Endodermal cell (in vitro differentiated cells): ENCODE results near the gene GLT8D2. TPM values are rescaled to one million over a fixed set of nuclear protein-coding genes. Genes with fewer than 3 reads are reported as not detected.
A peak's percentile ranks its signal among the peaks of the same experiment; 100 is the strongest.

Experiments used
- DNase-seq: peaks from one replicate; pipeline ENCODE4 v3.0.0-alpha.2; 2017
- H3K27ac ChIP-seq: 2 replicates; pipeline ENCODE4 v1.5.1; 2013; ENCODE audit warnings: mild to moderate bottlenecking, low read depth, low read length, moderate library complexity
- H3K27me3 ChIP-seq: 2 replicates; pipeline ENCODE4 v1.6.1; 2013; ENCODE audit warnings: mild to moderate bottlenecking, low read length, moderate library complexity; ENCODE audit not compliant: insufficient read depth, control insufficient read depth, poor library complexity, severe bottlenecking
- H3K36me3 ChIP-seq: 2 replicates; pipeline ENCODE4 v1.7.0; 2013; ENCODE audit warnings: mild to moderate bottlenecking, low read length, moderate library complexity; ENCODE audit not compliant: control insufficient read depth, insufficient read depth
- H3K4me1 ChIP-seq: one replicate; pipeline ENCODE4 v1.7.0; 2013; ENCODE audit warnings: low read length; ENCODE audit not compliant: control insufficient read depth, insufficient read depth
- H3K4me3 ChIP-seq: 2 replicates; pipeline ENCODE4 v1.5.1; 2013; ENCODE audit warnings: mild to moderate bottlenecking, low read length, moderate library complexity
- H3K9ac ChIP-seq: 2 replicates; pipeline ENCODE4 v1.6.1; 2013; ENCODE audit warnings: mild to moderate bottlenecking, low read length, moderate library complexity; ENCODE audit not compliant: poor library complexity, severe bottlenecking; ENCODE audit errors: extremely low read depth
- H3K9me3 ChIP-seq: 2 replicates; pipeline ENCODE4 v1.6.1; 2013; ENCODE audit warnings: mild to moderate bottlenecking, low read length, moderate library complexity; ENCODE audit not compliant: control insufficient read depth
- H3K27ac Mint-ChIP-seq: 2 replicates; pipeline ENCODE4 v1.8.0; 2020; ENCODE audit warnings: mixed read lengths
- H3K27me3 Mint-ChIP-seq: 2 replicates; pipeline ENCODE4 v1.8.0; 2021; ENCODE audit warnings: mild to moderate bottlenecking, mixed read lengths; ENCODE audit not compliant: insufficient read depth
- H3K36me3 Mint-ChIP-seq: 2 replicates; pipeline ENCODE4 v1.8.0; 2020; ENCODE audit warnings: low read depth, mixed read lengths
- H3K4me1 Mint-ChIP-seq: 2 replicates; pipeline ENCODE4 v1.8.0; 2020; ENCODE audit warnings: mixed read lengths
- H3K4me3 Mint-ChIP-seq: 2 replicates; pipeline ENCODE4 v1.8.0; 2020; ENCODE audit warnings: mild to moderate bottlenecking, moderate library complexity, mixed read lengths
- H3K9me3 Mint-ChIP-seq: 2 replicates; pipeline ENCODE4 v1.8.0; 2020; ENCODE audit warnings: mild to moderate bottlenecking, mixed read lengths
- CTCF ChIP-seq: fragments of 200-600 bp; sonication (generic); conservative IDR thresholded peaks from 2 replicates; pipeline ENCODE4 v1.5.0; 2021; ENCODE audit warnings: antibody characterized with exemption, mild to moderate bottlenecking
- WGBS, 2 experiments: methylation state at CpG; one replicate each; pipeline versions ENCODE4 v1.1.5 to v1.1.7; 2013; ENCODE audit warnings: missing lambda C conversion rate in 2 of 2, mixed read lengths in 1 of 2; ENCODE audit not compliant: insufficient coverage in 1 of 2, insufficient read length in 1 of 2; 5-methylcytosine and 5-hydroxymethylcytosine counted together
- total RNA-seq, 2 donors: library from RNA; stranded (reverse); fragmentation: NEBNext Ultra II Directional in 1 of 2; extraction: Animal tissue kit (Norgen Biotek cat#: 25700) in 1 of 2; gene quantifications; 2 replicates in 1 of 2; 3 replicates in 1 of 2; pipeline ENCODE4 v1.2.1, GENCODE V29; 2021

GLT8D2 gene
- total RNA-seq, 2 donors from 2014 or later, result 0.69 to 1.3 TPM

DNA sequence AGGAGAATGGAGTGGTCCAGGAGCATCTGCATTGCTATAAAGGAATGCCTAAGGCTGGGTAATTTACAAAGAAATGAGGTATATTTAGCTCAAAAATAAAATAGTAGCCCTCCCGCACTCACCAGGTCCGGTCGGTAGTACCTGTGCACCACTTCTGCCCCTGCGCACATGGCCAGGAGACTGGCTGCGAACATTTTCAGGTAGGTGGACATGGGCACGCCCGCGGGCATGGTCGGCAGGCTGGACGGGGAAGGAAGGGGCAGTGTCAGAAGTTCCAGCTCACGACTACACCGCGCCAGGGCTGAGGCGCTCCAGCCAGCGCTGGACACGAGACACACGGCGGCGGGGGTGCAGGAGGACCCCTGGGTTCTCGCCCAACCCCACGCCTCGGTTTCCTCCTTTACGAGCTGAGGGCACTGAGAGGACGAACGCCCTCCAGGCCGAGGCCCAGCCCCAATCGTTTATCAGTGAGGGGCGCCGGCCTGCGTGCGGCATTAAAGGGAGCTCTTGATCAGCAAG is 93.4 kb downstream of the GLT8D2 start:
- peak overlapping the region; percentile 92 for H3K4me3 ChIP-seq
- H3K27ac Mint-ChIP-seq, result peak overlapping the region; percentile 97
- 0% methylated on average over 15 to 31 of the region's 31 CpGs for WGBS, 2 experiments
- H3K4me3 Mint-ChIP-seq, result peak overlapping the region; percentile 88
- peak overlapping the region; percentile 95 for H3K27ac ChIP-seq
- H3K27me3 ChIP-seq, result no peaks in the 10 kb centered on the region
- H3K36me3 ChIP-seq, result peaks cover 34% of the 10 kb centered on the region
- no peak for TF ChIP-seq CTCF
- H3K9me3 ChIP-seq, result no peaks in the 10 kb centered on the region
- DNase-seq, result no peak
- peak overlapping the region; percentile 79 for H3K9ac ChIP-seq
- peaks cover 11% of the 10 kb centered on the region for H3K4me1 Mint-ChIP-seq
- H3K9me3 Mint-ChIP-seq, result no peaks in the 10 kb centered on the region
- no peaks in the 10 kb centered on the region for H3K4me1 ChIP-seq
- no peaks in the 10 kb centered on the region for H3K27me3 Mint-ChIP-seq
- H3K36me3 Mint-ChIP-seq, result peaks cover 19% of the 10 kb centered on the region

- H3K4me1 Mint-ChIP-seq, result peaks cover 11% of the 10 kb centered on the region
- no peaks in the 10 kb centered on the region for H3K9me3 Mint-ChIP-seq
- no peaks in the 10 kb centered on the region for H3K4me1 ChIP-seq
- H3K27me3 Mint-ChIP-seq, result no peaks in the 10 kb centered on the region
- TF ChIP-seq CTCF, result no peak
- H3K36me3 ChIP-seq, result peaks cover 40% of the 10 kb centered on the region
- DNase-seq, result peak; percentile 70
- H3K4me3 ChIP-seq, result peak overlapping the region; percentile 92
- peak overlapping the region; percentile 97 for H3K27ac Mint-ChIP-seq
- WGBS, 2 experiments, result 14 to 17% methylated on average over 7 of the region's 7 CpGs
- no peaks in the 10 kb centered on the region for H3K27me3 ChIP-seq
- no peaks in the 10 kb centered on the region for H3K9me3 ChIP-seq
- peak overlapping the region; percentile 88 for H3K4me3 Mint-ChIP-seq
- peak overlapping the region; percentile 95 for H3K27ac ChIP-seq
- peak overlapping the region; percentile 79 for H3K9ac ChIP-seq
- peaks cover 21% of the 10 kb centered on the region for H3K36me3 Mint-ChIP-seq
These were observed 94.0 kb downstream of the GLT8D2 start for GRCh38 chr12:103955811-103956508.

GRCh38 chr12:103952497-103952896 is 97.5 kb downstream of the GLT8D2 start:
- no peaks in the 10 kb centered on the region for H3K4me1 ChIP-seq
- H3K4me3 ChIP-seq, result no peak overlapping the region
- no peak overlapping the region for H3K9ac ChIP-seq
- Mint-ChIP-seq H3K9me3 (no peaks in the 10 kb centered on the region), H3K27me3 (no peaks in the 10 kb centered on the region), H3K27ac (no peak overlapping the region), H3K4me3 (no peak overlapping the region), H3K4me1 (peaks cover 10% of the 10 kb centered on the region), H3K36me3 (peaks cover 54% of the 10 kb centered on the region)
- H3K27ac ChIP-seq, result no peak overlapping the region
- no peaks in the 10 kb centered on the region for H3K27me3 ChIP-seq
- TF ChIP-seq CTCF, result no peak
- no CpG with 5 or more reads among the region's 1 CpG for WGBS, 2 experiments
- DNase-seq, result no peak
- H3K36me3 ChIP-seq, result peaks cover 72% of the 10 kb centered on the region
- no peaks in the 10 kb centered on the region for H3K9me3 ChIP-seq
